K562 (cell line): ENCODE measurements around the gene GOLIM4. TPM values are rescaled to one million over a fixed set of nuclear protein-coding genes. Genes with fewer than 3 reads are reported as not detected.

Experiments used
- ATAC-seq: fragments of 200-7000 bp; cut with Tn5 transposase; 3 replicates; pipeline ENCODE4 v1.9.1; 2020; ENCODE audit warnings: moderate library complexity
- BruUV-seq: library from RNA; stranded (reverse); fragments of 400-500 nt; replicated peaks from 2 replicates; lab custom pipeline; 2021; lab: Mats Ljungman, UMichigan
- CTCF ChIA-PET: fragments of 300-600 bp; formaldehyde crosslinking; extraction: SDS; loops from one replicate; lab custom pipeline; 2021; ENCODE audit warnings: low intra/inter-chr PET ratio; lab: Yijun Ruan, JAX
- POLR2A ChIA-PET: fragments of 300-600, 350-650 bp; sonication (Branson Sonifier 250); formaldehyde crosslinking; extraction: SDS; loops from one replicate; lab custom pipeline; 2021; ENCODE audit warnings: antibody characterized with exemption, inconsistent platforms; lab: Yijun Ruan, JAX
- DNase-seq, 4 experiments: peaks; one replicate each; pipeline versions ENCODE4 v3.0.0 to v3.0.0-alpha.2; 2011 to 2018; ENCODE audit warnings: low spot score in 3 of 4, mixed read lengths in 3 of 4; ENCODE audit errors: extremely low read depth in 1 of 4
- FAIRE-seq: peaks from 2 replicates; lab custom pipeline; 2011; peaks lifted over from hg19 to GRCh38; lab: Jason Lieb, UNC
- H2AFZ ChIP-seq: 2 replicates; pipeline ENCODE4 v1.6.0; 2011; ENCODE audit warnings: low read depth, low read length, control low read depth, inconsistent platforms
- H3K27ac ChIP-seq: fragments of 200-600 bp; 3 replicates; pipeline ENCODE4 v1.8.0; 2011; ENCODE audit warnings: low read depth, mild to moderate bottlenecking, control low read depth, inconsistent platforms, low read length, moderate library complexity, mixed read lengths; ENCODE audit errors: extremely low read depth
- H3K27me3 ChIP-seq, 2 experiments: fragments of 300-600 bp in 1 of 2; 2 replicates in 1 of 2; 3 replicates in 1 of 2; pipeline versions ENCODE4 v1.6.0 to v1.8.0; 2011; ENCODE audit warnings: inconsistent platforms in 2 of 2, low read length in 2 of 2, mild to moderate bottlenecking in 1 of 2, mixed read lengths in 1 of 2, moderate library complexity in 1 of 2; ENCODE audit not compliant: control insufficient read depth in 2 of 2, insufficient read depth in 2 of 2
- H3K36me3 ChIP-seq: fragments of 300-600 bp; 3 replicates; pipeline ENCODE4 v1.8.0; 2011; ENCODE audit warnings: mild to moderate bottlenecking, low read length, inconsistent platforms; ENCODE audit not compliant: control insufficient read depth, insufficient read depth
- H3K4me1 ChIP-seq, 2 experiments: fragments of 200-600 bp in 1 of 2; replicated peaks in 1 of 2; 2 replicates in 1 of 2; 3 replicates in 1 of 2; pipeline versions ENCODE4 v1.5.1 to v1.8.0; 2011; ENCODE audit warnings: inconsistent platforms in 2 of 2, low read length in 2 of 2, mild to moderate bottlenecking in 1 of 2, mixed read lengths in 1 of 2, moderate library complexity in 1 of 2; ENCODE audit not compliant: control insufficient read depth in 2 of 2, insufficient read depth in 2 of 2
- H3K4me2 ChIP-seq: 2 replicates; pipeline ENCODE4 v1.6.1; 2011; ENCODE audit warnings: low read length, control low read depth, inconsistent platforms, mixed read lengths; ENCODE audit not compliant: insufficient read depth
- H3K4me3 ChIP-seq: fragments of 200-600 bp; sonication (generic), shearing (Covaris generic); 2 replicates; pipeline ENCODE4 v1.5.1; 2016; ENCODE audit warnings: control low read depth, inconsistent platforms
- H3K79me2 ChIP-seq: fragments of 200-600 bp; 3 replicates; pipeline ENCODE4 v1.8.0; 2011; ENCODE audit warnings: low read length, inconsistent platforms; ENCODE audit not compliant: control insufficient read depth, insufficient read depth
- H3K9ac ChIP-seq, 2 experiments: 2 replicates each; pipeline versions ENCODE4 v1.6.0 to v1.6.1; 2011; ENCODE audit warnings: low read depth in 2 of 2, low read length in 2 of 2, control low read depth in 1 of 2, inconsistent platforms in 1 of 2, mild to moderate bottlenecking in 1 of 2, mixed read lengths in 1 of 2; ENCODE audit not compliant: insufficient read depth in 1 of 2
- H3K9me1 ChIP-seq: one replicate; pipeline ENCODE4 v1.6.0; 2011; ENCODE audit warnings: inconsistent platforms, mild to moderate bottlenecking, low read length, moderate library complexity; ENCODE audit not compliant: control insufficient read depth, insufficient read depth
- H3K9me3 ChIP-seq: replicated peaks from 2 replicates; pipeline ENCODE4 v1.5.1; 2011; ENCODE audit warnings: low read depth, low read length, inconsistent platforms; ENCODE audit not compliant: control insufficient read depth, insufficient read depth
- H4K20me1 ChIP-seq: replicated peaks from 2 replicates; pipeline ENCODE4 v1.6.1; 2011; ENCODE audit warnings: low read length, inconsistent platforms, mixed read lengths; ENCODE audit not compliant: control insufficient read depth, insufficient read depth
- ERF ChIP-seq: fragments of 450-650 bp; formaldehyde crosslinking; IDR thresholded peaks from 2 replicates; pipeline ENCODE4 v1.4.0; 2020; ENCODE audit warnings: mild to moderate bottlenecking, mixed read lengths
- MEF2A ChIP-seq: IDR thresholded peaks from 2 replicates; pipeline ENCODE4 v1.6.1; 2011; ENCODE audit warnings: low read depth, mild to moderate bottlenecking, low read length, moderate library complexity; ENCODE audit not compliant: control insufficient read depth
- MEF2D ChIP-seq: conservative IDR thresholded peaks from 2 replicates; pipeline ENCODE4 v1.6.1; 2016; ENCODE audit warnings: low read depth, missing genetic modification characterization, missing compliant biosample characterization
- MEIS2 ChIP-seq: fragments of 450-650 bp; IDR thresholded peaks from 2 replicates; pipeline ENCODE4 v1.6.1; 2014; ENCODE audit warnings: mild to moderate bottlenecking; ENCODE audit not compliant: partially characterized antibody
- OTX1 ChIP-seq: fragments of 450-650 bp; formaldehyde crosslinking; IDR thresholded peaks from 2 replicates; pipeline ENCODE4 v1.4.0; 2022; ENCODE audit warnings: mild to moderate bottlenecking
- PRPF4 ChIP-seq: fragments of 200-400 bp; formaldehyde crosslinking; IDR thresholded peaks from one replicate; pipeline ENCODE4 v1.6.1; 2017; ENCODE audit warnings: low read length, low read depth, mild to moderate bottlenecking; ENCODE audit not compliant: insufficient read depth, poor library complexity, severe bottlenecking
- SAP30 ChIP-seq: fragments of 200-600 bp; sonication (generic); IDR thresholded peaks from 2 replicates; pipeline ENCODE4 v1.6.1; 2012; ENCODE audit warnings: borderline replicate concordance, low read depth, mild to moderate bottlenecking, moderate library complexity, low read length, control low read depth, inconsistent platforms; ENCODE audit not compliant: insufficient read depth, poor library complexity, severe bottlenecking
- SLC30A9 ChIP-seq: fragments of 250-450 bp; sonication (Bioruptor Pico); IDR thresholded peaks from 2 replicates; pipeline ENCODE4 v1.8.0; 2022; ENCODE audit warnings: mild to moderate bottlenecking, moderate library complexity
- ZFX ChIP-seq: sonication (generic); formaldehyde crosslinking; IDR thresholded peaks from 2 replicates; pipeline ENCODE4 v1.8.0; 2022; ENCODE audit warnings: mild to moderate bottlenecking, missing genetic modification reagents, moderate library complexity
- WGBS: fragments of 100-300 bp; shearing (Covaris generic); methylation state at CpG from one replicate; pipeline ENCODE4 v1.1.6; 2016; ENCODE audit warnings: low coverage, mixed read lengths; ENCODE audit not compliant: insufficient coverage; ENCODE audit errors: missing lambda C conversion rate; 5-methylcytosine and 5-hydroxymethylcytosine counted together
- in situ Hi-C: fragments of 300-500 bp; cut with MboI; formaldehyde crosslinking; loops from 4 replicates; pipeline ENCODE4 v1.15.0; 2018; ENCODE audit warnings: inconsistent platforms, mixed read lengths
- intact Hi-C: fragments of 100-400 bp; cut with micrococcal nuclease; formaldehyde crosslinking; loops from 2 replicates; pipeline ENCODE4 v1.14.2; 2022
- polyA plus RNA-seq, 8 experiments: library from polyadenylated mRNA; depleted of rRNA in 4 of 8; stranded (reverse) in 5 of 8; unstranded in 3 of 8; fragments of >200 nt; fragmentation: Nextera tagmentation in 2 of 8; fragmentation: Illumina TruSeq in 1 of 8; extraction: Ambion mirVana in 2 of 8; extraction: Trizol in 1 of 8; gene quantifications; 2 replicates each; pipeline versions ENCODE4 v1.2.1 to v1.2.3, GENCODE V29; 2011 to 2014; ENCODE audit warnings: inconsistent platforms in 1 of 8, missing spikeins in 1 of 8
- total RNA-seq, 7 experiments: library from RNA; depleted of rRNA in 6 of 7; stranded (reverse); fragments of >200 nt in 6 of 7; fragmentation: Illumina TruSeq in 2 of 7; extraction: Trizol in 2 of 7; gene quantifications; 2 replicates each; pipeline versions ENCODE4 v1.2.1 to v1.2.3, GENCODE V29; 2011 to 2021; ENCODE audit warnings: low replicate concordance in 1 of 7
- TF ChIP-seq, protein P1 (sequence below): fragments of 250-450 bp; sonication (Bioruptor Pico); IDR thresholded peaks from 2 replicates; pipeline ENCODE4 v1.4.0; 2020; ENCODE audit warnings: mild to moderate bottlenecking, moderate library complexity

The GOLIM4 gene
- total and polyA plus RNA-seq, 9 of the 15 experiments (the other 6 are each of a cell fraction or from before 2014, with no cell fraction given): 9.3 to 39.4 (median 31.0) TPM

GRCh38 chr3:168123201-168124176 is 27.8 kb upstream of the GOLIM4 start:
- Histone ChIP-seq H3K36me3 (no peaks in the 10 kb centered on the region), H3K79me2 (no peaks in the 10 kb centered on the region), H3K9me3 (peaks cover 4% of the 10 kb centered on the region; the same call in 1 of the 2 replicates), H3K4me3 (no peak overlapping the region), H3K9me1 (no peaks in the 10 kb centered on the region), H2AFZ (peak overlapping the region; percentile 34; the same call in 1 of the 2 replicates), H3K4me1 (peaks cover 0 to 5% of the 10 kb centered on the region in 2 experiments; a peak in 2 of 5 replicates), H4K20me1 (no peaks in the 10 kb centered on the region), H3K4me2 (no peak overlapping the region), H3K27me3 (no peaks in the 10 kb centered on the region), H3K27ac (no peak overlapping the region), H3K9ac (no peak overlapping the region)
- no peak for ATAC-seq
- no TSS peak for BruUV-seq
- TF ChIP-seq MEIS2: no peak
- no peak for TF ChIP-seq ERF (CRISPR knock-in tag)
- TF ChIP-seq, protein P1, sequence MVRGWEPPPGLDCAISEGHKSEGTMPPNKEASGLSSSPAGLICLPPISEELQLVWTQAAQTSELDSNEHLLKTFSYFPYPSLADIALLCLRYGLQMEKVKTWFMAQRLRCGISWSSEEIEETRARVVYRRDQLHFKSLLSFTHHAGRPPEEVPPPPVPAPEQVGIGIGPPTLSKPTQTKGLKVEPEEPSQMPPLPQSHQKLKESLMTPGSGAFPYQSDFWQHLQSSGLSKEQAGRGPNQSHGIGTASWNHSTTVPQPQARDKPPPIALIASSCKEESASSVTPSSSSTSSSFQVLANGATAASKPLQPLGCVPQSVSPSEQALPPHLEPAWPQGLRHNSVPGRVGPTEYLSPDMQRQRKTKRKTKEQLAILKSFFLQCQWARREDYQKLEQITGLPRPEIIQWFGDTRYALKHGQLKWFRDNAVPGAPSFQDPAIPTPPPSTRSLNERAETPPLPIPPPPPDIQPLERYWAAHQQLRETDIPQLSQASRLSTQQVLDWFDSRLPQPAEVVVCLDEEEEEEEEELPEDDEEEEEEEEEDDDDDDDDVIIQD: no peak
- TF ChIP-seq SLC30A9 (CRISPR knock-in tag): no peak
- no peak for TF ChIP-seq ZFX (CRISPR knock-in tag)
- TF ChIP-seq MEF2A: no peak
- TF ChIP-seq PRPF4: no peak
- TF ChIP-seq SAP30: no peak
- no peak for TF ChIP-seq MEF2D (tag)
- no peak for TF ChIP-seq OTX1 (CRISPR knock-in tag)
- FAIRE-seq: no peak
- WGBS: 38% methylated on average over 5 of the region's 6 CpGs
- POLR2A ChIA-PET: interaction anchor here (0.7 to 0.9 kb wide), 2 partner anchors 9 to 27 kb away, joined by 3 read pairs; no protein-coding TSS in a partner anchor
- CTCF ChIA-PET: no interaction called here
- intact Hi-C loops: no loop called here
- in situ Hi-C loops: no loop called here
- DNase-seq: no peak
